SK-N-SH (cell line): ENCODE results near the gene SRP14. TPM values are rescaled to one million over a fixed set of nuclear protein-coding genes. Genes with fewer than 3 reads are reported as not detected.

ENCODE experiments used
- CTCF ChIA-PET: fragments of 300-600, 350-600 bp; formaldehyde crosslinking; extraction: SDS; loops from one replicate; lab custom pipeline; 2021; lab: Yijun Ruan, JAX
- POLR2A ChIA-PET: fragments of 350-600 bp; sonication (Branson Sonifier 250); formaldehyde crosslinking; extraction: SDS; loops from one replicate; lab custom pipeline; 2020; ENCODE audit warnings: antibody characterized with exemption, inconsistent platforms; lab: Yijun Ruan, JAX
- DNase-seq: peaks from one replicate; pipeline ENCODE4 v3.0.0; 2012
- H2AFZ ChIP-seq: fragments of 200-600 bp; sonication (generic); 2 replicates; pipeline ENCODE4 v1.8.1; 2016; ENCODE audit warnings: antibody characterized with exemption, mild to moderate bottlenecking, low read depth
- H3F3A ChIP-seq: fragments of 200-600 bp; sonication (generic); replicated peaks from 2 replicates; pipeline ENCODE3; 2016; ENCODE audit warnings: antibody characterized with exemption, mild to moderate bottlenecking; ENCODE audit not compliant: insufficient read depth
- H3K27ac ChIP-seq, 2 experiments: fragments of 200-500 bp in 1 of 2; fragments of 200-600 bp in 1 of 2; sonication (Bioruptor generic) in 1 of 2; sonication (generic), shearing (Covaris generic) in 1 of 2; 2 replicates each; pipeline versions ENCODE4 v1.5.1 to v1.6.1; 2014 to 2016; ENCODE audit warnings: low read depth in 2 of 2, inconsistent platforms in 1 of 2, low read length in 1 of 2, mild to moderate bottlenecking in 1 of 2, mixed read lengths in 1 of 2
- H3K27me3 ChIP-seq: fragments of 200-600 bp; sonication (generic), shearing (Covaris generic); 2 replicates; pipeline ENCODE4 v1.6.1; 2016; ENCODE audit warnings: mixed run types; ENCODE audit not compliant: insufficient read depth
- H3K36me3 ChIP-seq, 2 experiments: fragments of 200-500 bp in 1 of 2; fragments of 200-600 bp in 1 of 2; sonication (Bioruptor generic) in 1 of 2; sonication (generic) in 1 of 2; replicated peaks in 1 of 2; 2 replicates each; pipeline versions ENCODE3 to v1.5.1; 2014 to 2016; ENCODE audit warnings: low read length in 1 of 2, mild to moderate bottlenecking in 1 of 2; ENCODE audit not compliant: insufficient read depth in 2 of 2, control insufficient read depth in 1 of 2
- H3K4me1 ChIP-seq, 2 experiments: fragments of 200-500 bp in 1 of 2; fragments of 200-600 bp in 1 of 2; sonication (Bioruptor generic) in 1 of 2; sonication (generic), shearing (Covaris generic) in 1 of 2; 2 replicates each; pipeline versions ENCODE4 v1.5.1 to v1.6.1; 2014 to 2016; ENCODE audit warnings: low read depth in 1 of 2, low read length in 1 of 2, mixed run types in 1 of 2; ENCODE audit not compliant: insufficient read depth in 2 of 2, control insufficient read depth in 1 of 2
- H3K4me2 ChIP-seq: fragments of 200-600 bp; sonication (generic), shearing (Covaris generic); 2 replicates; pipeline ENCODE4 v1.6.1; 2017; ENCODE audit warnings: mixed run types
- H3K4me3 ChIP-seq, 2 experiments: fragments of 200-500 bp in 1 of 2; fragments of 200-600 bp in 1 of 2; sonication (Bioruptor generic) in 1 of 2; sonication (generic), shearing (Covaris generic) in 1 of 2; 2 replicates each; pipeline versions ENCODE4 v1.5.1 to v1.8.1; 2014 to 2016; ENCODE audit warnings: low read depth in 2 of 2, inconsistent platforms in 1 of 2, low read length in 1 of 2, mild to moderate bottlenecking in 1 of 2, mixed read lengths in 1 of 2, moderate library complexity in 1 of 2
- H3K79me2 ChIP-seq: fragments of 200-600 bp; sonication (generic); 2 replicates; pipeline ENCODE4 v1.8.1; 2017; ENCODE audit warnings: mild to moderate bottlenecking; ENCODE audit not compliant: insufficient read depth
- H3K9ac ChIP-seq: fragments of 200-600 bp; sonication (generic); 2 replicates; pipeline ENCODE4 v1.6.1; 2017; ENCODE audit warnings: mixed run types
- H3K9me2 ChIP-seq: fragments of 200-600 bp; sonication (generic); 2 replicates; pipeline ENCODE4 v1.6.1; 2017; ENCODE audit warnings: mixed run types
- H3K9me3 ChIP-seq: fragments of 200-600 bp; sonication (generic); 2 replicates; pipeline ENCODE4 v1.6.1; 2017; ENCODE audit warnings: mixed run types, mild to moderate bottlenecking, moderate library complexity
- H4K20me1 ChIP-seq: fragments of 200-600 bp; sonication (generic); 2 replicates; pipeline ENCODE4 v1.6.1; 2017; ENCODE audit warnings: mild to moderate bottlenecking, mixed run types; ENCODE audit not compliant: insufficient read depth
- CHD2 ChIP-seq: fragments of 150-350 bp; IDR thresholded peaks from 2 replicates; pipeline ENCODE4 v1.6.1; 2018; ENCODE audit warnings: low read length; ENCODE audit not compliant: partially characterized antibody
- ELF1 ChIP-seq: IDR thresholded peaks from 2 replicates; pipeline ENCODE4 v1.4.0; 2012
- EZH2phosphoT487 ChIP-seq: fragments of 200-600 bp; sonication (generic); IDR thresholded peaks from 2 replicates; pipeline ENCODE4 v1.6.1; 2017; ENCODE audit warnings: low read depth, mixed run types, mild to moderate bottlenecking, antibody characterized with exemption, moderate library complexity, borderline replicate concordance
- FOXJ3 ChIP-seq: sonication (generic); formaldehyde crosslinking; IDR thresholded peaks from 2 replicates; pipeline ENCODE4 v1.5.1; 2020; ENCODE audit warnings: mild to moderate bottlenecking, missing genetic modification reagents
- FOXM1 ChIP-seq: IDR thresholded peaks from 2 replicates; pipeline ENCODE4 v1.4.0; 2012; ENCODE audit warnings: low read depth, mild to moderate bottlenecking
- GATA2 ChIP-seq: sonication (generic); formaldehyde crosslinking; IDR thresholded peaks from 2 replicates; pipeline ENCODE4 v1.5.0; 2020; ENCODE audit warnings: mild to moderate bottlenecking, missing genetic modification reagents
- IRF3 ChIP-seq: fragments of 150-350 bp; IDR thresholded peaks from 2 replicates; pipeline ENCODE4 v1.6.1; 2016; ENCODE audit warnings: mild to moderate bottlenecking, low read depth, low read length
- MEF2A ChIP-seq: IDR thresholded peaks from 2 replicates; pipeline ENCODE4 v1.4.0; 2012; ENCODE audit warnings: low read depth, borderline replicate concordance
- MXI1 ChIP-seq: IDR thresholded peaks from 2 replicates; pipeline ENCODE4 v1.6.1; 2012; ENCODE audit warnings: mild to moderate bottlenecking, low read depth, low read length, improper control_type of control experiment
- NFIC ChIP-seq: IDR thresholded peaks from 2 replicates; pipeline ENCODE4 v1.4.0; 2012; ENCODE audit warnings: borderline replicate concordance
- NRF1 ChIP-seq: IDR thresholded peaks from 2 replicates; pipeline ENCODE4 v1.6.1; 2012; ENCODE audit warnings: low read depth, mild to moderate bottlenecking, low read length
- RCOR1 ChIP-seq: fragments of 150-350 bp; IDR thresholded peaks from 2 replicates; pipeline ENCODE4 v1.6.1; 2017; ENCODE audit warnings: antibody characterized with exemption, low read length
- REST ChIP-seq: IDR thresholded peaks from 2 replicates; pipeline ENCODE4 v1.6.1; 2012; ENCODE audit warnings: mild to moderate bottlenecking, low read depth, low read length, moderate library complexity
- RFX5 ChIP-seq: IDR thresholded peaks from 2 replicates; pipeline ENCODE4 v1.6.1; 2012; ENCODE audit warnings: mild to moderate bottlenecking, improper control_type of control experiment, low read length
- SIN3A ChIP-seq: IDR thresholded peaks from 2 replicates; pipeline ENCODE4 v1.6.1; 2012; ENCODE audit warnings: low read depth, mild to moderate bottlenecking, low read length, moderate library complexity, borderline replicate concordance
- SMC3 ChIP-seq: IDR thresholded peaks from 2 replicates; pipeline ENCODE4 v1.6.1; 2012; ENCODE audit warnings: low read depth, low read length, improper control_type of control experiment
- TAF1 ChIP-seq: IDR thresholded peaks from 2 replicates; pipeline ENCODE4 v1.6.1; 2012; ENCODE audit warnings: low read depth, mild to moderate bottlenecking, low read length, moderate library complexity, borderline replicate concordance
- TCF12 ChIP-seq: IDR thresholded peaks from 2 replicates; pipeline ENCODE4 v1.4.0; 2012
- WGBS: methylation state at CpG from one replicate; pipeline ENCODE4 v1.1.6; 2017; ENCODE audit warnings: low lambda C conversion rate; 5-methylcytosine and 5-hydroxymethylcytosine counted together
- polyA plus RNA-seq, 3 experiments: library from polyadenylated mRNA; depleted of rRNA; stranded (reverse); fragments of >200 nt; gene quantifications; 2 replicates each; pipeline ENCODE4 v1.2.3, GENCODE V29; 2012
- TF ChIP-seq, protein P1 (sequence below): fragments of 150-350 bp; IDR thresholded peaks from 2 replicates; pipeline ENCODE4 v1.6.1; 2017; ENCODE audit warnings: antibody characterized with exemption, low read length, low read depth, borderline replicate concordance
- TF ChIP-seq, protein P2 (sequence below): IDR thresholded peaks from 2 replicates; pipeline ENCODE4 v1.4.0; 2012; ENCODE audit warnings: low read depth, borderline replicate concordance

The SRP14 gene
- polyA plus RNA-seq, 1 of the 3 experiments (the other 2 are of a cell fraction), result 489 TPM

- DNase-seq, result no peak
- TF ChIP-seq, protein P1, sequence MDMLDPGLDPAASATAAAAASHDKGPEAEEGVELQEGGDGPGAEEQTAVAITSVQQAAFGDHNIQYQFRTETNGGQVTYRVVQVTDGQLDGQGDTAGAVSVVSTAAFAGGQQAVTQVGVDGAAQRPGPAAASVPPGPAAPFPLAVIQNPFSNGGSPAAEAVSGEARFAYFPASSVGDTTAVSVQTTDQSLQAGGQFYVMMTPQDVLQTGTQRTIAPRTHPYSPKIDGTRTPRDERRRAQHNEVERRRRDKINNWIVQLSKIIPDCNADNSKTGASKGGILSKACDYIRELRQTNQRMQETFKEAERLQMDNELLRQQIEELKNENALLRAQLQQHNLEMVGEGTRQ, result no peak
- TF ChIP-seq SMC3, result no peak
- TF ChIP-seq, all 33 proteins: peak for 0
- POLR2A ChIA-PET, result no interaction called here
- H3F3A ChIP-seq, result peaks cover 30% of the 10 kb centered on the region
- H3K27me3 ChIP-seq, result no peaks in the 10 kb centered on the region
- no peak overlapping the region for H3K9ac ChIP-seq
- H3K36me3 ChIP-seq, result peaks cover 80 to 87% of the 10 kb centered on the region in 2 experiments
- no peak overlapping the region for H2AFZ ChIP-seq
- 92% methylated on average over 6 of the region's 6 CpGs for WGBS
- no peak overlapping the region for H3K4me2 ChIP-seq
- no peak overlapping the region for H3K4me3 ChIP-seq
- H3K4me1 ChIP-seq, result peaks cover 0 to 3% of the 10 kb centered on the region in 2 experiments; a peak in 1 of 4 replicates
- no peak overlapping the region; a peak in 1 of 4 replicates for H3K27ac ChIP-seq
- H4K20me1 ChIP-seq, result no peaks in the 10 kb centered on the region
- H3K9me3 ChIP-seq, result no peaks in the 10 kb centered on the region
- H3K79me2 ChIP-seq, result peaks cover 14% of the 10 kb centered on the region; the same call in 1 of the 2 replicates
- no peaks in the 10 kb centered on the region for H3K9me2 ChIP-seq
- CTCF ChIA-PET, result interaction anchor here (1.2 to 2.6 kb wide), 3 partner anchors 25 to 241 kb away, joined by 4 to 7 read pairs (median 5); no protein-coding TSS in a partner anchor
Observed at GRCh38 chr15:40032125-40032839, 6.7 kb downstream of the SRP14 start.

DNA sequence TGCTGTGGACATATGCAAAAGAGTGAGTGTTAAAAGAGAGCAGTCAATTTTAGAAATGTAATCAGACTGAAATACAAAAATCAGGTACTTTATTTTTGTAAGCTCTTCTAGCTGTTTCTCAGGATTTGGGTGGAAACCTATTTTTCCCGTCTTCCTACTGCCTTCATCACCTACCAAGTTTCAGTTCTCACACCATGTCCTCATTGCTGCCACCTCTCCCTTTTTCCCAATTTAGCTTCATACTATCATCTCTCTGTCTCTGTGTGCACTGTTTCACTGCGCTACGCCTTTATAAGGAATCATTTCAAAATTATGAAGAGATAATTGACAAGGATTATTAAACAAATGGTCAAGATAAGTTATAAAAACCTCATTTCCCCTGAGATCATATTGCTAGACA lies 7.7 kb downstream of the SRP14 start:
- ChIA-PET CTCF (interaction anchor here (1.4 to 2.6 kb wide), 2 partner anchors 24 to 242 kb away, joined by 4 to 7 read pairs; no protein-coding TSS in a partner anchor), POLR2A (no interaction called here)
- 98% methylated on average over 3 of the region's 3 CpGs for WGBS

More for the DNA sequence above, 7.7 kb downstream of the SRP14 start:
- Histone ChIP-seq H3K4me3 (no peak overlapping the region), H3K79me2 (peaks cover 5% of the 10 kb centered on the region; the same call in 1 of the 2 replicates), H3K9me3 (no peaks in the 10 kb centered on the region), H2AFZ (no peak overlapping the region), H3F3A (peaks cover 35% of the 10 kb centered on the region), H3K36me3 (peaks cover 80 to 87% of the 10 kb centered on the region in 2 experiments), H3K4me2 (no peak overlapping the region), H3K9ac (no peak overlapping the region)
- TF ChIP-seq TCF12 (no peak), GATA2 (no peak), NRF1 (no peak), MEF2A (no peak), MXI1 (no peak), EZH2phosphoT487 (no peak), NFIC (no peak), RCOR1 (no peak), REST (no peak), IRF3 (no peak), FOXM1 (no peak), SIN3A (no peak), ELF1 (no peak), RFX5 (no peak), TAF1 (no peak), CHD2 (no peak), FOXJ3 (CRISPR knock-in tag) (no peak)
- TF ChIP-seq, protein P2, sequence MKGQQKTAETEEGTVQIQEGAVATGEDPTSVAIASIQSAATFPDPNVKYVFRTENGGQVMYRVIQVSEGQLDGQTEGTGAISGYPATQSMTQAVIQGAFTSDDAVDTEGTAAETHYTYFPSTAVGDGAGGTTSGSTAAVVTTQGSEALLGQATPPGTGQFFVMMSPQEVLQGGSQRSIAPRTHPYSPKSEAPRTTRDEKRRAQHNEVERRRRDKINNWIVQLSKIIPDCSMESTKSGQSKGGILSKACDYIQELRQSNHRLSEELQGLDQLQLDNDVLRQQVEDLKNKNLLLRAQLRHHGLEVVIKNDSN, result no peak
- TF ChIP-seq, all 33 proteins: peak for 0
- no peak overlapping the region for H3K27ac ChIP-seq
- no peaks in the 10 kb centered on the region for H3K9me2 ChIP-seq
- no peaks in the 10 kb centered on the region for H4K20me1 ChIP-seq
- H3K27me3 ChIP-seq, result no peaks in the 10 kb centered on the region
- H3K4me1 ChIP-seq, result no peaks in the 10 kb centered on the region; a peak in 1 of 4 replicates
- no peak for DNase-seq
